HG03108 (cell line): ENCODE results near the gene MARCHF9.
"Not testable (repeated sequence)": the region's sequence is repeated elsewhere in the genome, so short reads cannot be mapped to it uniquely, and the experiment has no call there.

Experiments used
- ATAC-seq: cut with Tn5 transposase; IDR thresholded peaks from one replicate; pipeline ENCODE4 v1.9.1; 2021; ENCODE audit warnings: moderate library complexity; ENCODE audit not compliant: unreplicated experiment

MARCHF9 gene, protein sequence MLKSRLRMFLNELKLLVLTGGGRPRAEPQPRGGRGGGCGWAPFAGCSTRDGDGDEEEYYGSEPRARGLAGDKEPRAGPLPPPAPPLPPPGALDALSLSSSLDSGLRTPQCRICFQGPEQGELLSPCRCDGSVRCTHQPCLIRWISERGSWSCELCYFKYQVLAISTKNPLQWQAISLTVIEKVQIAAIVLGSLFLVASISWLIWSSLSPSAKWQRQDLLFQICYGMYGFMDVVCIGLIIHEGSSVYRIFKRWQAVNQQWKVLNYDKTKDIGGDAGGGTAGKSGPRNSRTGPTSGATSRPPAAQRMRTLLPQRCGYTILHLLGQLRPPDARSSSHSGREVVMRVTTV

DNA sequence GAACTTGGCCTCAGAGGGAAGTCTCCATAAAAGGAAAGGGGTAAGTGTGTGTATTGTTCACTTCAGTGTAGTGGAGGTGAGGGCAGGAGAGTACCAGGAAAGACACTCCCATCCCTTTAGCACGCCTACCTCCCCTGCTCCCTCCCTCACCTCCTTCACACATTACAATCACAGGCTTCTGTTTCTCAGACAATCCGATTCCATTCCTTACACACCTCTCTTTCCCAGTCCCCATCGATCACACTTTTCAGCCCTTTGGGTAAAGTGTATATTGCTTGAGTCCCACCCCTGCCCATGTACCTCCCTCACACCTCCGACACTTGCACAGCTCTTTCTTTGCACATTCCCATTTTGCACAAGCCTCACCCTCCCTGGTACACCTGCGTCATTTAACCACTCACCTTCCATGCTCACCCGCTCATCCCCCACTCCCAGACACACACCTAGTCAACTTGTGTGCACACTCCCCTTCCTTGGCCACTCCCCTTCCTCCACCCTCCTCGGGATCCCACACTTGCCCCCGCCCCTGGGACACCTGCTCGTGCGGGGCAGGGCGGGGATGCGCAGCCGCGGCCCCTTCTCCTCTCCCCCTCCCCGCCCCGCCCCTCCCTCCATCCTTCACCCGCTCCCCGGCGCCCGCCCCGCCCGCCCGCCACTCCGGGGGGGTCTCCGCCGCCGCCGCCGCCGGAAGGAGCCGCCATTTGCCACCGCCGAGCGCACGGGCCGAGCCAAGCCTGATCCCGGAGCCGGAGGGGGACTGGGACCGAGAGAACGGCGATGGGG, at the start of gene MARCHF9:
MARCHF9 (plus strand) TSS at position 693 of the 783 bp plus-strand sequence. CDS start 426 bp downstream, outside the sequence.
- peak; percentile 35 for ATAC-seq

DNA sequence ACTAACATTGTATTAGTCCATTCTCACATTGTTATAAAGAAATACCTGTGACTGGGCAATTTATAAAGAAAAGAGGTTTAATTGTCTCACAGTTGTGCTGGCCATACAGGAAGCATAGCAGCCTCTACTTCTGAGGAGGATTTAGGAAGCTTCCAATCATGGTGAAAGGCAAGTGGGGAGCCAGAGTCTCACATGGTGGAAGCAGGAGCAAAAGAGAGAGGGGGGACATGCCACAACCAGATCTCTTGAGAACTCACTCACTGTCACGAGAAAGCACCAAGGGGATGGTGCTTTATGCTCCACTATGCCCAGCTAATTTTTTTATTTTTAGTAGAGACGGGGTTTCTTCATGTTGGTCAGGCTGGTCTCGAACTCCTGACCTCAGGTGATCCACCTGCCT, 47.7 kb upstream of the MARCHF9 start:
- ATAC-seq, result no peak

DNA sequence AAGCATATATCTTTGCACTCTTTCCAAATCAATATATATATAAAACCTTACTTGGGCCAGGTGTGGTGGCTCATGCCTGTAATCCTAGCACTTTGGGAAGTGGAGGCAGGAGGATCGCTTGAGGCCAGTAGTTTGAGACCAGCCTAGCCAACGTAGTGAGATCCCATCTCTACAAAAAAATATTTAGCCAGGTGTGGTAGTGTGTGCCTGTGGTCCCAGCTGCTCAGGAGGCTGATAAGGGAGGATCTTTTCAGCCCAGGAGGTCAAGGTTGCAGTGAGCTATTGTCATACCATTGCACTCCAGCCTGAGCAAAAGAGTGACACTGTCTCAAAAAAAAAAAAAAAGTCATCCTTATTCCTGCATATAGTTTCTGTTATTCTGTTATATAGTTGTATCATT, 46.6 kb upstream of the MARCHF9 start:
- ATAC-seq, result no peak

DNA sequence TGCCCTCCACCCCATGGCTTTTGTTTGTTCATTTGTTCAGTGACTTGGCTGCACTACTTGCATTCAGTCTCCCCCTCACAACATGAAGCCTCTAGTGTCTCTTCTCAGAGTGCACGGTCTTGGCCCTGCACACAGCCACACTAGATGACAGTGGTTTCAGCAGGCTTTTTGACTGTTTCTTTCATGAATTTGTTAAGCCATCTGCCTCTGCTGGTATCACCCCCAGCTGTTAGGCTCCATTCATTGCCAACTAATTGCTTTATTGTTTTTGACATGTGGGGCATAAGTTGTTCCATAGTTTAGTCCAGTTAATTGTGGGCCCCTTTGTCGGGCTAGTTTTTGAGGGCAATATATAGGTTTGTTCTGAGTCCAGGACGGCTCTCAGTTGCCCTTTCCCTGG, 42.2 kb upstream of the MARCHF9 start:
- ATAC-seq, result no peak

DNA sequence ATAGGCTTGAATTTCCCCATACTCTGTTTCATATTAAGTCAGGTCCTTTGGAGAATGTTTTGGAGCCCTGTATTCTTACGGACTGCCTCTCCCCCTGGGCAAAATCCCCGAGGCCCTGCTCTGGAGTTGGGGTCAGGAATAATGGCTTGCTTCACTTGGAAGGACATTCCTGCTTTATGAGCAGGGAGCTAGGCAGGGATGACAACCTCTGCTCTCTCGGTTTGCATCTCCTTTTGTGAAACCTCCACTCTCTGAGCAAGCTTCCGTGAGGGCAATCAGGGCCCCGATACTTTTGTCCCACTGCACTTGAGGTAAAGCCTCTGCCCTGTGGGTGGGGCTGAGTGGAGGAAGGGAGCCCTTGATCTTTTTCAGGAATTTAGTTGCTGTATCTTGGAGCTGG, 41.7 kb upstream of the MARCHF9 start:
- ATAC-seq, result no peak

DNA sequence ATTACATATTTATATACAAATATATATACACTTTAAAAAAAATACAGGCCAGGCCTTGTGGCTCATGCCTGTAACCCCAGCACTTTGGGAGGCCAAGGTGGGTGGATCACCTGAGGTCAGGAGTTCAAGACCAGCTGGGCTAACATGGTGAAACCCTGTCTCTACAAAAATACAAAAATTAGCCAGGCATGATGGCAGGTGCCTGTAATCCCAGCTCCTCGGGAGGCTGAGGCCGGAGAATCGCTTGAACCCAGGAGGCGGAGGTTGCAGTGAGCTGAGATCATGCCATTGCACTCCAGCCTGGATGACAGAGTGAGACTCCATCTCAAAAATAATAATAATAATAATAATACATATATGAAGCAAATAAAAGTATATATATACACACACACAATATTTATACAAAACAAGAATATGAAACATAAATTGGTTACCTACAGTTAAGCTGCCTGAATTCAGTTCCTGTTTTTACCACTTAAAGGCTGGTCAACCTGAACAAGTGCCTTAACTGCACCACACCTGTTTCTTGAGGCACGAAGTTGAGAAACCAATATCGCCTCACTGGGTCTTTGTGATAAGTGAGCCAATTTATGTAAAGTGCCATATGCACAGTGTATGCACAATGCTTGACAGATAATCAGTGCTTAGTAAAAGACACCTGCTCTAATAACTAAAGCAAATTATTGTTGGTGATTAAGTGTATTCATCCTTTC, 39.7 kb upstream of the MARCHF9 start:
- not testable (repeated sequence) for ATAC-seq

DNA sequence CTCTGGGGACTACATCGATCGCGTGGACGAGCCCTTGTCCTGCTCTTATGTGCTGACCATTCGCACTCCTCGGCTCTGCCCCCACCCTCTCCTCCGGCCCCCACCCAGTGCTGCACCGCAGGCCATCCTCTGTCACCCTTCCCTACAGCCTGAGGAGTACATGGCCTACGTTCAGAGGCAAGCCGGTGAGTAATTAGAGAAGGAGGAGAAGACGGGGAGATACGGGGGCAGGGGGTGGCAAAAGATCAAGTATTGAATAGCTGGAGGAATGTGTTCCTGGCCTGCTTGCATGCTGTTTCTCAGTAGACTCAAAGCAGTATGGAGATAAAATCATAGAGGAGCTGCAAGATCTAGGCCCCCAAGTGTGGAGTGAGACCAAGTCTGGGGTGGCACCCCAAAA, 39.1 kb upstream of the MARCHF9 start:
- ATAC-seq, result no peak

DNA sequence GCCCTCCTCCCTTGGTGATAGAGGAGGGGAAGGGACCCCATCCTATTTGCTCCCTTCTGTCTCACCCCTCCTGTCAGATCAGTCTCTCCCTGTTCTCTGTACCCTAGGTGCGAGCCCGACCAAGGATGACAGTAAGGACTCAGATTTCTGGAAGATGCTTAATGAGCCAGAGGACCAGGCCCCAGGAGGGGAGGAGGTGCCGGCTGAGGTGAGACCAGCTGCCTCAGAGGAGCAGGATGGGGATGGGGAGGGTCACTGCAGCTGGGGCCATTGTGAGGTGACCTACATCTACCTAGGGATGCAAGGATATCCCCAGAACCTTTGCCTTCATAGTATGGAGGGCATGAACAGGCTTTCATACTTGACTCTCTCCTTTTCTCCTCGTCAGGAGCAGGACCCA, 38.6 kb upstream of the MARCHF9 start:
- no peak for ATAC-seq

DNA sequence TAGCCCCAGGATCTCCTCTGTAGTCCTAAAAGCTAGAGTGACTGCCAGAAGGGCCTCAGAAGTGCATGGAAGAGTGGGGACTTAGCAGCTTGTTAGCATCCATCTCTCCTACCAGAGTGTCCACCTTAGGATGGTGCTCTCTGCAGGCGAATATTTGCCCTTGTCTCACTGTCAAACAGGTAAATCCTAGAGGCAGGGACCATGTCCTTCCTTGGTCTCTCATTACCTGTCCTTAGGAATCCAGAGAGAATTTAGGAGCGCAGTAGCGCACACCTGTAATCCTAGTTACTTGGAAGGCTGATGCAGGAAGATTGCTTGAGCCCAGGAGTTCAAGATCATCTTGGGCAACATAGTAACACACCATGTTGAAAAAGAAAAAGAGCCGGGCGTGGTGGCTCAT, 37.8 kb upstream of the MARCHF9 start:
- ATAC-seq, result no peak

DNA sequence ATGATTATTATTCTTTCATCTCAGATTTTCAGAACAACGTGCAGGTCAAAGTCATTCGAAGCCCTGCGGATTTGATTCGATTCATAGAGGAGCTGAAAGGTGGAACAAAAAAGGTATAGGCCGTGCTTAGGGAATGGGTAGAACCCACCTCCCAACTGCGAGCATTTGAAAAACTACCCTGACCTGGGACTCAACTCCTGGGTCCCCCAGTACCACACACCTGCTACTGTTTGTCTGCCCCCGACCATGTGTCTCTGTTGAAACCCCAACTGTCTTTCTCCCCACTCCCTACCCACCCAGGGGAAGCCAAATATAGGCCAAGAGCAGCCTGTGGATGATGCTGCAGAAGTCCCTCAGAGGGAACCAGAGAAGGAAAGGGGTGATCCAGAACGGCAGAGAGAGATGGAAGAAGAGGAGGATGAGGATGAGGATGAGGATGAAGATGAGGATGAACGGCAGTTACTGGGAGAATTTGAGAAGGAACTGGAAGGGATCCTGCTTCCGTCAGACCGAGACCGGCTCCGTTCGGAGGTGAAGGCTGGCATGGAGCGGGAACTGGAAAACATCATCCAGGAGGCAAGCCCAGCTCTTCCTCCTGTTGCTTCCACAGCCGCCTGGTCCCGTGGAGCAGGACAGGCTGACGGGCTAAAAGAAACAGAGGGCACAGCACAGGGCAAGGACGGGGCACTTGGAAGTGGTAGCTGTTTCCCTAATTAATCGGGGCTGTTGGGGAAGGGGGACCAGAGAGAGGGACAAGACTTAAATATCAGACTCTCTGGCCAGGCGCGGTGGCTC, 36.9 kb upstream of the MARCHF9 start:
- no peak for ATAC-seq

DNA sequence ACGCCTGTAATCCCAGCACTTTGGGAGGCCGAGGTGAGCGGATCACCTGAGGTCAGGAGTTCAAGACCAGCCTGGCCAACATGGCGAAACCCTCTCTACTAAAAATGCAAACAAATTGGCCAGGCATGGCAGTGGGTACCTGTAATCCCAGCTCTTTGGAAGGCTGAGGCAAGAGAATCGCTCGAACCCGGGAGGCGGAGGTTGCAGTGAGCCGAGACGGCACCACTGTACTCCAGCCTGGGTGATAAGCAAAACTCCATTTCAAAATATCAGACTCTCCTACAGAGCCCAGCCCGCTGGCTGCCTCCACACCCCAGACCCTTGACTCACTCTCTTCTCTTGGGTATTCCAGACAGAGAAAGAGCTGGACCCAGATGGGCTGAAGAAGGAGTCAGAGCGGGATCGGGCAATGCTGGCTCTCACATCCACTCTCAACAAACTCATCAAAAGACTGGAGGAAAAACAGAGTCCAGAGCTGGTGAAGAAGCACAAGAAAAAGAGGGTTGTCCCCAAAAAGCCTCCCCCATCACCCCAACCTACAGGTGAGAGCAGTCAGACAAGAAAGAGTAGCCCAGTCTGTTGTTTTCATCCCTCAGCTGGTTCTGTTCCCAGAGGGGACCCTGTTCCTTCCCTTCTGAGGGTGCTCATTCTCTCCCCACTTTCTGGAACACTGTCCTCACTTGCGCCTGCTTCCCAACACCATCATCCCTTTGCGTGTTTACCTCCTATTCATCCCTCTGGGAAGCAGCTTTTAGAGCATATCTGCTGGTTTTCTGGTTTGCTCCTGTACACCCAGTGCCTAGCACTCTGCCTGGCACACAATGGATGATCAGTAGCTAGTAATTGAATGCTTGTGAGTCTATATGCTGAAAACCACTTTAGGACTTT, 36.0 kb upstream of the MARCHF9 start:
- no peak for ATAC-seq

DNA sequence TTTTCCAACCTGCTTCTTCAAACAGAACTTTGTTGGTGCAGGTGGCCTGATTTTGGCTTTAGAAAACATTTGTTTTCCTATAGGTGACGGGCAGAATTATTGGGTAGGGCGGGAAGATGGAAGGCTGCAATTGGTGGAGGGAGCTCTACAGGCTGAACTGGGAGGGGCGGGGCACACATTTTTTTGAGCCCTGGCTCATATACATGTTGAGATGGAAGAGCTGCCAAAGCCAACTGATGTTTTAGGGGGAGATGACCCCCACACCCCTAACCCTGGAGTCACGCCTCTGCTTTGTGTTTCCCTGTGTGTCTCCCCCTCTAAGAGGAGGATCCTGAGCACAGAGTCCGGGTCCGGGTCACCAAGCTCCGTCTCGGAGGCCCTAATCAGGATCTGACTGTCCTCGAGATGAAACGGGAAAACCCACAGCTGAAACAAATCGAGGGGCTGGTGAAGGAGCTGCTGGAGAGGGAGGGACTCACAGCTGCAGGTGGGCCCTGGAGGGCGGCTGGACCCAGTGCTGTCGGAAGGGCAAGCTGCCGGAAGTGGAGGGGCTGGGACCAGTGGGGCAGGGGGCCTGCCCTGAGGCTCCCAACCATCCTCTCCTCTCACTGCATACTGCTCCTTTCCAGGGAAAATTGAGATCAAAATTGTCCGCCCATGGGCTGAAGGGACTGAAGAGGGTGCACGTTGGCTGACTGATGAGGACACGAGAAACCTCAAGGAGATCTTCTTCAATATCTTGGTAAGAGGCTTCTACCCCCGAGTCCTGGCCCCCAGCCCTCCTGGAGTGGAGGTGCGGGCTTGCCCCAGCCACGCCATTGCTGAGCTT, 34.9 kb upstream of the MARCHF9 start:
- ATAC-seq, result no peak

DNA sequence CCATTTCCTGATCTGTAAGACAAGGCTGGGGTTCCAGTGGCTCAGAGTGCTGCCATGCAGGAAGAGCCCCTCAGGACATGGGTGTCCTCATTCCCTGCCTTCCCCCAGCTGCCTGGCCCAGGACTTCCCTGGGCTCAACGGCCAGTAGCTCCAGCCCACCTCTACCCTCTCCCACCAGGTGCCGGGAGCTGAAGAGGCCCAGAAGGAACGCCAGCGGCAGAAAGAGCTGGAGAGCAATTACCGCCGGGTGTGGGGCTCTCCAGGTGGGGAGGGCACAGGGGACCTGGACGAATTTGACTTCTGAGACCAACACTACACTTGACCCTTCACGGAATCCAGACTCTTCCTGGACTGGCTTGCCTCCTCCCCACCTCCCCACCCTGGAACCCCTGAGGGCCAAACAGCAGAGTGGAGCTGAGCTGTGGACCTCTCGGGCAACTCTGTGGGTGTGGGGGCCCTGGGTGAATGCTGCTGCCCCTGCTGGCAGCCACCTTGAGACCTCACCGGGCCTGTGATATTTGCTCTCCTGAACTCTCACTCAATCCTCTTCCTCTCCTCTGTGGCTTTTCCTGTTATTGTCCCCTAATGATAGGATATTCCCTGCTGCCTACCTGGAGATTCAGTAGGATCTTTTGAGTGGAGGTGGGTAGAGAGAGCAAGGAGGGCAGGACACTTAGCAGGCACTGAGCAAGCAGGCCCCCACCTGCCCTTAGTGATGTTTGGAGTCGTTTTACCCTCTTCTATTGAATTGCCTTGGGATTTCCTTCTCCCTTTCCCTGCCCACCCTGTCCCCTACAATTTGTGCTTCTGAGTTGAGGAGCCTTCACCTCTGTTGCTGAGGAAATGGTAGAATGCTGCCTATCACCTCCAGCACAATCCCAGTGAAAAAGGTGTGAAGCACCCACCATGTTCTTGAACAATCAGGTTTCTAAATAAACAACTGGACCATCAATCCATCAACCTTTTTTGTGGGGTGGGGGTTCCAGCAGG, 34.0 kb upstream of the MARCHF9 start:
- ATAC-seq, result no peak

DNA sequence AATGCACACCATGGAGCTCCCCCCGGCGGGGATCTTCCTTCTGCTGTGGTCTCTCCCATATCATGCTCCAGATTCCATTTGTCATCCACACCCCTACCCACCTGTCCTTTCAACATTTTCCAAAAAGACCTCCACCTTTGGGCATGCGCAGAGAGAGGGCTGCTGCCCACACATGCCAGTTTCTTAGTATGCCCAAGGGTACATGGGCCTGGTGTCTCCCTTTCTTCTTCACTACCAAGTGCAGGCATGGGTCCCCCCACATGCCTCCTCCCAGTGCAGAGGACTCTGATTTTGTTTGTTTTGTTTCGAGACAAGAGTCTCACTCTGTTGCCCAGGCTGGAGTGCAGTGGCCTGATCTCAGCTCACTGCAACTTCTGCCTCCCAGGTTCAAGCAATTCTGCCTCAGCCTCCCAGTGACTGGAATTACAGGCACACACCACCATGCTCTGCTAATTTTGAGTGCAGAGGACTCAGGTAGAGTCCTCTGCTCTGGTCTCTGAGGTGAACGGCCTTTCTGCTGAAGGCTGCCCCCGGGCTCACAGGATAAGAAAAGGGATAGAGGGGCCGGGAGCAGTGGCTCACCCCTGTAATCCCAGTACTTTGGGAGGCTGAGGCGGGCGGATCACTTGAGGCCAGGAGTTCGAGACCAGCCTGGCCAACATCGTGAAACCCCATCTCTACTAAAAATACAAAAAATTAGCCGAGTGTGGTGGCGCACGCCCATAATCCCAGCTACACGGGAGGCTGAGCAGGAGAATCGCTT, 32.9 kb upstream of the MARCHF9 start:
- ATAC-seq, result not testable (repeated sequence)

DNA sequence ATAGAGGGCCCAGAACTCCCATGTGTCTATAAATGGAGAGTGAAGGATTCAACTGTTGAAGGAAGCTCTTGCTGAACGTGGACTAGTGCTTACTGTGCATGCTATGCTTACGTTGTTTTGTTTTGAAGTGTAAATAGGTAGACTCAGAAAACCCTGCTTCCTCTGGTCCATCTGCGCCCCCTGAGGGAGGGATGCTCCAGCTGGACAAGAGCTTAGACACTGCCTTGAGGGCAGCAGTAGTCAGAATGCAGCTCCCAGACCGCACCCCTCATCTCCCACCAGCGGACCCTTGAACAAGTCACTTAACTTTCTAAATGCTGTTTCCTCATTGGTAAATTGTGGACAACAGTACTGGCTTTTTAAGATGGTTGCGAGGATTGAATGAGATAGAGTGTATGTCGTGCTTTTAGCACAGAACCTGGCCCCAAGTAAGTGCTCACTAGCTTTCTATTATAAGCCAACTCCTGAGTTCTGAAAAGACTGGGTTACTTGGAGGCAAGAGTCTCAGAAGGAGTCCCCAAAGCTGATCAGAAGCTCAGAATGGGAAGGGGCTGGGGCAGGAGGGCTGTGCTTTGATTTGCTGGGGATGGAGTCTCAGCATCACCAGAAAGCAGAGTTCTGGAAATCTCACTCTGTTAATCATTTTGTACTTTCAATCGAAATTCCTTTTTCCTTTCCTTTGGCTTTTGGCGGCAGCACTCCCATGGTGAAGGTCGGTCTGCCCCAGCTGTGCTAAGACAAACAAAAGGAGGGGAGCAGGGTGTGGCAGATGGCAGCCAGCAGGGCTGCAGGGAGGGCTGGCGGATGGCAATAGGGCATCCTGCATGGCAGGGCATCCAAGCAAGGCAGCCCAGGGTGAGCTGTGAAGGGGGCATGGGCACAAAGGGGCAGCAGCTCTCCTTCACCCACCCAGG, 31.9 kb upstream of the MARCHF9 start:
- ATAC-seq, result no peak

DNA sequence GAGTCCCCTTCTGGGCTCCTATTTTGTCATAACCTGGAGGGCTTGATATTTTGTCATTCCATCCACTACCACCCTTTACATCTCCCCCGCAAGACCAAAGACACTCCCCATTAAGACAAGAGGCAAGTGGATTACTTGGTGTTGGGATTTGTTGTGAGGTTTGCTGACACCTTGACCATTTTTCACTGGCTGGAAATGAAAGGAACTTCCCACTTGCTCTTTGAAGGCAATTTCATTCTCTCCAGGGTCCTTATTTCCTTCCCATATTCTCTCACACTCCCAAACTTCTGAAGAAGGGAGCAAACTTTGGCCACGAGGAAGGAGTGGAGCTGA, 31.3 kb upstream of the MARCHF9 start:
- no peak for ATAC-seq
